K562 (cell line): Measurements from ENCODE around the gene ZNRF1. TPM values are rescaled to one million over a fixed set of nuclear protein-coding genes. Genes with fewer than 3 reads are reported as not detected.

ENCODE experiments used
- BCL6 ChIP-seq: fragments of 250-450 bp; sonication (Bioruptor Pico); IDR thresholded peaks from 2 replicates; pipeline ENCODE4 v1.4.0; 2020
- CEBPZ ChIP-seq: fragments of 150-350 bp; IDR thresholded peaks from 2 replicates; pipeline ENCODE4 v1.6.1; 2014; ENCODE audit warnings: low read depth, mild to moderate bottlenecking, low read length, borderline replicate concordance
- CREB5 ChIP-seq: fragments of 250-450 bp; sonication (Bioruptor Pico); IDR thresholded peaks from 2 replicates; pipeline ENCODE4 v1.5.0; 2020; ENCODE audit warnings: mild to moderate bottlenecking
- HBP1 ChIP-seq: fragments of 450-650 bp; formaldehyde crosslinking; IDR thresholded peaks from 2 replicates; pipeline ENCODE4 v1.4.0; 2022; ENCODE audit warnings: missing genetic modification characterization
- JUN ChIP-seq, 2 experiments: sonication (generic) in 1 of 2; formaldehyde crosslinking in 1 of 2; IDR thresholded peaks; 2 replicates each; pipeline versions ENCODE4 v1.6.1 to v1.8.0; 2012 to 2022; ENCODE audit warnings: borderline replicate concordance in 2 of 2, mild to moderate bottlenecking in 2 of 2, improper control_type of control experiment in 1 of 2, low read depth in 1 of 2, low read length in 1 of 2, missing genetic modification reagents in 1 of 2
- MAZ ChIP-seq, 2 experiments: fragments of 450-650 bp in 1 of 2; sonication (generic) in 1 of 2; formaldehyde crosslinking; IDR thresholded peaks in 1 of 2; conservative IDR thresholded peaks in 1 of 2; 2 replicates each; pipeline versions ENCODE4 v1.4.0 to v1.5.0; 2020; ENCODE audit warnings: mild to moderate bottlenecking in 1 of 2, missing genetic modification reagents in 1 of 2
- SMAD4 ChIP-seq: fragments of 250-450 bp; sonication (Bioruptor Pico); conservative IDR thresholded peaks from 2 replicates; pipeline ENCODE4 v1.8.0; 2021; ENCODE audit warnings: inconsistent platforms, mild to moderate bottlenecking, moderate library complexity
- SRSF1 ChIP-seq: fragments of 200-400 bp; formaldehyde crosslinking; IDR thresholded peaks from 2 replicates; pipeline ENCODE4 v1.6.1; 2017; ENCODE audit warnings: mild to moderate bottlenecking, low read depth, low read length, moderate library complexity
- TAF7 ChIP-seq: fragments of 450-650 bp; IDR thresholded peaks from 2 replicates; pipeline ENCODE4 v1.6.1; 2016; ENCODE audit warnings: missing genetic modification characterization, missing compliant biosample characterization
- TARDBP ChIP-seq: fragments of 450-650 bp; IDR thresholded peaks from 2 replicates; pipeline ENCODE4 v1.6.1; 2016
- ZBTB17 ChIP-seq: fragments of 450-650 bp; formaldehyde crosslinking; IDR thresholded peaks from 2 replicates; pipeline ENCODE4 v1.4.0; 2020; ENCODE audit warnings: mild to moderate bottlenecking
- ZNF431 ChIP-seq: sonication (generic); formaldehyde crosslinking; IDR thresholded peaks from 2 replicates; pipeline ENCODE4 v1.8.0; 2022; ENCODE audit warnings: mild to moderate bottlenecking, missing genetic modification reagents
- polyA plus RNA-seq, 8 experiments: library from polyadenylated mRNA; depleted of rRNA in 4 of 8; stranded (reverse) in 5 of 8; unstranded in 3 of 8; fragments of >200 nt; fragmentation: Nextera tagmentation in 2 of 8; fragmentation: Illumina TruSeq in 1 of 8; extraction: Ambion mirVana in 2 of 8; extraction: Trizol in 1 of 8; gene quantifications; 2 replicates each; pipeline versions ENCODE4 v1.2.1 to v1.2.3, GENCODE V29; 2011 to 2014; ENCODE audit warnings: inconsistent platforms in 1 of 8, missing spikeins in 1 of 8
- total RNA-seq, 7 experiments: library from RNA; depleted of rRNA in 6 of 7; stranded (reverse); fragments of >200 nt in 6 of 7; fragmentation: Illumina TruSeq in 2 of 7; extraction: Trizol in 2 of 7; gene quantifications; 2 replicates each; pipeline versions ENCODE4 v1.2.1 to v1.2.3, GENCODE V29; 2011 to 2021; ENCODE audit warnings: low replicate concordance in 1 of 7
- TF ChIP-seq, protein P1 (sequence below): fragments of 250-450 bp; sonication (Bioruptor Pico); IDR thresholded peaks from 2 replicates; pipeline ENCODE4 v1.4.0; 2020; ENCODE audit warnings: mild to moderate bottlenecking
- TF ChIP-seq, protein P2 (sequence below): fragments of 450-650 bp; IDR thresholded peaks from 2 replicates; pipeline ENCODE4 v1.6.1; 2016; ENCODE audit warnings: antibody characterized with exemption

ZNRF1 gene
- total and polyA plus RNA-seq, 9 of the 15 experiments (the other 6 are each of a cell fraction or from before 2014, with no cell fraction given) = 9.5 to 37.7 (median 20.0) TPM

DNA sequence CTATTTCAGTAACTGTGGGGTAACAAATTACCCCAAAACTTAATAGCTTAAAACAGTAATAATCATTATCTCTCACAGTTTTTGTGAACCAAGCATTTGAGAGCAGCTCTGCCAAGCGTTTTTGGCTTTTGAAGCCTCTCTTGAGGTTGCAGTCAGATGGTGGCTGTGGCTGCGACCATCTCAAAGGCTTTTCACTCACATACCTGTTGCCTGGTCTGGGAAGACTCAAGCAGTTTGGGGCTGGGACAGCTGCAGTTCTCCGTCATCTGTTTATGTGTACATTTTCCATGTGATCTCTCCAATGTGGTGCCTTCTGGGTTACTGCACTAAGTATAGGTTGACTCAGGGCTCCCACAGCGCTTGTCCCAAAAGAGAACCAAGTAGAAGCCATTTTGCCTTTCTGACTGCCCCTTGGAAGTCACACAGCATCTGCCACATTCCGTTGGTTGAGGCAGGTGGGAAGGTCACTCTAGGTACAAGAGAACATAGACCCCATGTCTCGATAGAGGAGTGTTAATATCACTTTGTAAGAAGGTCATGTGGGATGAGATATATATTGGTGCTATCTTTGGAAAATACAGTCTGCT lies 68.1 kb downstream of the ZNRF1 start (continued):
- TF ChIP-seq MAZ (CRISPR knock-in tag; conservative IDR thresholded peaks at IDR 0.05 in 1 of 2, IDR thresholded peaks at IDR 0.05 in 1 of 2) (0 out of 4 replicates have a peak, but pooled peaks of 1 of the 2 experiments have one; percentile 32), BCL6 (CRISPR knock-in tag) (no peak), TARDBP (no peak), ZNF431 (CRISPR knock-in tag) (no peak), JUN (IDR thresholded peaks at IDR 0.05; ENCODE audit: borderline replicate concordance, low read depth, low read length) (no peak), JUN (CRISPR knock-in tag; IDR thresholded peaks at IDR 0.05; ENCODE audit: borderline replicate concordance) (no peak), ZBTB17 (CRISPR knock-in tag) (0 out of 2 replicates have a peak, but pooled peaks have one; percentile 55), HBP1 (no peak), SMAD4 (CRISPR knock-in tag) (peak; percentile 54), SRSF1 (no peak), CREB5 (CRISPR knock-in tag) (no peak), TAF7 (0 out of 2 replicates have a peak, but pooled peaks have one; percentile 44), CEBPZ (no peak)
- TF ChIP-seq, protein P1, sequence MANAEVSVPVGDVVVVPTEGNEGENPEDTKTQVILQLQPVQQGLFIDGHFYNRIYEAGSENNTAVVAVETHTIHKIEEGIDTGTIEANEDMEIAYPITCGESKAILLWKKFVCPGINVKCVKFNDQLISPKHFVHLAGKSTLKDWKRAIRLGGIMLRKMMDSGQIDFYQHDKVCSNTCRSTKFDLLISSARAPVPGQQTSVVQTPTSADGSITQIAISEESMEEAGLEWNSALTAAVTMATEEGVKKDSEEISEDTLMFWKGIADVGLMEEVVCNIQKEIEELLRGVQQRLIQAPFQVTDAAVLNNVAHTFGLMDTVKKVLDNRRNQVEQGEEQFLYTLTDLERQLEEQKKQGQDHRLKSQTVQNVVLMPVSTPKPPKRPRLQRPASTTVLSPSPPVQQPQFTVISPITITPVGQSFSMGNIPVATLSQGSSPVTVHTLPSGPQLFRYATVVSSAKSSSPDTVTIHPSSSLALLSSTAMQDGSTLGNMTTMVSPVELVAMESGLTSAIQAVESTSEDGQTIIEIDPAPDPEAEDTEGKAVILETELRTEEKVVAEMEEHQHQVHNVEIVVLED (CRISPR knock-in tag) = 0 out of 2 replicates have a peak, but pooled peaks have one; percentile 29
- TF ChIP-seq, protein P2, sequence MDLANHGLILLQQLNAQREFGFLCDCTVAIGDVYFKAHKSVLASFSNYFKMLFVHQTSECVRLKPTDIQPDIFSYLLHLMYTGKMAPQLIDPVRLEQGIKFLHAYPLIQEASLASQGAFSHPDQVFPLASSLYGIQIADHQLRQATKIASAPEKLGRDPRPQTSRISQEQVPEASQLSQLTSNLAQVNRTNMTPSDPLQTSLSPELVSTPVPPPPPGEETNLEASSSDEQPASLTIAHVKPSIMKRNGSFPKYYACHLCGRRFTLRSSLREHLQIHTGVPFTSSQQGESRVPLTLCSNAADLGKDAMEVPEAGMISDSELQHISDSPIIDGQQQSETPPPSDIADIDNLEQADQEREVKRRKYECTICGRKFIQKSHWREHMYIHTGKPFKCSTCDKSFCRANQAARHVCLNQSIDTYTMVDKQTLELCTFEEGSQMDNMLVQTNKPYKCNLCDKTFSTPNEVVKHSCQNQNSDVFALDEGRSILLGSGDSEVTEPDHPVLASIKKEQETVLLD = no peak
